SH-SY5Y (cell line): ENCODE results near the gene CNIH4.

Source experiments
- GATA2 ChIP-seq: IDR thresholded peaks from 2 replicates; pipeline ENCODE4 v1.6.1; 2011; ENCODE audit warnings: mild to moderate bottlenecking, low read depth, low read length
- GATA3 ChIP-seq: IDR thresholded peaks from 2 replicates; pipeline ENCODE4 v1.6.1; 2011; ENCODE audit warnings: low read depth, mild to moderate bottlenecking, low read length, moderate library complexity

- no peak for TF ChIP-seq GATA3
- no peak for TF ChIP-seq GATA2
Observed at GRCh38 chr1:224359207-224359606, 2.5 kb downstream of the CNIH4 start.
